HG02973 (cell line): Measurements from ENCODE around the gene MAPK6.
A peak's percentile ranks its signal among the peaks of the same experiment; 100 is the strongest.

ENCODE experiments used
- ATAC-seq: cut with Tn5 transposase; IDR thresholded peaks from one replicate; pipeline ENCODE4 v1.9.1; 2021; ENCODE audit warnings: moderate library complexity; ENCODE audit not compliant: unreplicated experiment

The MAPK6 gene

DNA sequence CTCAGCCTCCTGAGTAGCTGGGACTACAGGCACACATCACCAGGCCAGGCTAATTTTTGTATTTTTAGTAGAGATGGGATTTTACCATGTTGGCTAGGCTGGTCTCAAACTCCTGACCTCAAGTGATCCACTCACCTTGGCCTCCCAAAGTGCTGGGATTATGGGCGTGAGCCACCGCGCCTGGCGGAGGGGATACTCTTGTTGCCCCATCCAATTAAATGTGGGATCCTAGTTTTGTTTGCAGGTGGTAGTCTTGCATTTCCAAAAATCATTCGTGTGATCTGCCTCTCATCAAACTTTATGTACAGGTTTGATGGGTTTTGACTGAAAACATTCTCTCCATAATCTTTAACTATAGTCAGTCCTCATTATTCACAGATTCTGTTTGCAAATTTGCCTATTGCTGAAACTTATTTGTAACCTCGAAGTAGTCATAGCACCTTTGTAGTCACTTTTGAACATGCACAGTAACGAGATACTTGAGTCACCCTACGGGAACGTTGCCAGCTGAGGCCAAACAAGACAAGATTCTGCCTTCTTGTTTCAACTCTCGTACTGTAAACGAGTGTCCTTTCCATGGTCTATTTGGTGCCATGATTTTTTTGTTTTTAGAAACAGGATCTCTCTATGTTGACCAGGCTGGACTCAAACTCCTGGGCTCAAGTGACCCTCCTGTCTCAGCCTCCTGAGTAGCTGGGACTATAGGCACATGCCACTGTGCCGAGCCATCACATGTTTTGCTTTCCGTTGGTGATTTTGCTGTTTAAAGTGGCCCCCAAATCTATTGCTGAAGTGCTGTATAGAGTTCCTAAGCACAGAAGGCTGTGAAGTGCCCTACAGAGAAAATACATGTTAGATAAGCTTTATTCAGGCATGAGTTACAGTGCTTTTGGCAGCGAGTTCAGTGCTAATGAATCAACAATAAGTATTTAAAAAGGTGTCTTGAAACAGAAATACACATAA lies 8.1 kb upstream of the MAPK6 start:
- ATAC-seq = no peak

- ATAC-seq = no peak
These were observed 7.3 kb upstream of the MAPK6 start for GRCh38 chr15:52011711-52012144.

DNA sequence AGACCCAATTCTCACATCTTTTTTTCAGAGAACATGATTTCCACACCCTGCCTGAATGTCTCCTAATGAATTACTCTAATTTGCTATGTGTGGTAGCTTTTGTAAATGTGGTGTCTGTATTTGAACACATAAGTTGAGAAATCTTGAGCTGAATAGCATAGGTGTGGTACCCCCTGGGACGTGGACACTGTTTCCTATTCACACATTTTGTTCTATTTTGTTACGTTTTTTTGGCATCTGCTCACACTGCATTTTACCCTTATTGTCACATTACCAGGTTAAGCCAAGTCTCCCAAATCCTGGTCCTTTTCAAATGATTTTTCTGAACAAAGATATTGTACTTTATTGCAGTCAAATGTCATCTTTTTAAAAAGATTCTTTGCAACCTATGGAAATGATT lies 6.8 kb upstream of the MAPK6 start:
- no peak for ATAC-seq

DNA sequence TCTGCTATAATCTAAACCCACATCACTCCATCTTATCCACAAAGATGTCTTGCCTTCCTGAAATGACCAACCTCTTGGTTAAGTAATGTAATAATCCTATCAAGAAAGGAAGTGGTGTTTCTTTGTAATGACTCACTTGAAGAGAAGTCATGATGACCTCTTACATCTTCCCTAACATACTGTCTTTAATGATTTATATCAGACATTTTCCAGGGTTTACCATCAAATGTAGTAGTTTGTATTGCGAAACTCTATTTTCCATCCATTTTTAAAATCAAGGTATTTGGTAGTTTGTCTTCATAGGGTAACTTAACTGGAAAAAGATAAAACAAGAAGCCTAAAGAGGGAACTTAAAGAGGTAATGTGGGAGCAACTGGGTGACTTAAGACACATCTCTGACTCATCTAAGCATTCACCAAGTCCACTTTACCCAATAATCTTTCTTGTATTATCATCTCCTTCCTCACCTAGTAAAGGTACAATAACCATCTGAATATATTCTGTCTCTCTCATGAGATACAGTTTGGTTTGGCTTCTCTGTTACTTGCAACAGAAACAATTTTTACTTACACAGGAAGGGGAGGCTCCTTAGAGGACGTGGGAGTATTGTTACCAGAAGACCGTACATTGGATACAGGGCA lies 5.7 kb upstream of the MAPK6 start:
- peak; percentile 35 for ATAC-seq

DNA sequence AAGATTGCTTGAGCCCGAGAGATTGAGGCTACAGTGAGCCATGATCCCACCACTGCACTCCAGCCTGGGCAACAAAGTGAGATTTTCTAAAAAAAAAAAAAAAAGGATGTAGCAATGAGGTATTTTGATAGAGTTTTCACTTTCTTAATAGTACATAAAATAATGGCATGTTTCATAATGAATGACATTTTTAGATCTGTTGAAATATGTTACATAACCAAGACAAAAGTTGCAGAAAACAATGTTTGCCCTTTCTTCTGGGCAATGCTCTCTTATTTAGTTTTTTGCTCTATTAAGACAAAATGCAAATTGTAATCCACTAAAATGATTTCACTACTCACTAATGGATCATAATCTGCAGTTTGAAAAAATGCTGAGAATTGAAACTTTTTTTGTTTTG lies 4.4 kb upstream of the MAPK6 start:
- no peak for ATAC-seq

- ATAC-seq = no peak
These were observed 2.7 kb upstream of the MAPK6 start for GRCh38 chr15:52016316-52016715.

DNA sequence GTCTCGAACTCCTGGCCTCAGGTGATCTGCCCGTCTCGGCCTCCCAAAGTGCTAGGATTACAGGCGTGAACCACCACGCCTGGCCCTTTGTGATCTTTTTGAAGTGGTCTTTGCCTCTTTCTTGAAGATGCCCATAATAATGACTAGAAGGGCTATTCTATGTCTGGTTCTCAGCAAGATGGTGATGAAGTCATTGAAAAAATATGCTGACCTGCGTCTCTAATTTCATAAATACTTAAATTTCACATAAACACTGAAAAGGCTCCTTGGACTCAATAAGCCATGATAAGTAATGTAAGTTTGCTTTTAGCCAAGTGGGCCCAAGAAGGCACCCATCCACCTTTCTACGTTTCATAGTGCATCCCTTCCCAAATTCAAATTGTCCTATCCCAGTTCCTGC lies 775 bp upstream of the MAPK6 start:
- ATAC-seq = no peak

DNA sequence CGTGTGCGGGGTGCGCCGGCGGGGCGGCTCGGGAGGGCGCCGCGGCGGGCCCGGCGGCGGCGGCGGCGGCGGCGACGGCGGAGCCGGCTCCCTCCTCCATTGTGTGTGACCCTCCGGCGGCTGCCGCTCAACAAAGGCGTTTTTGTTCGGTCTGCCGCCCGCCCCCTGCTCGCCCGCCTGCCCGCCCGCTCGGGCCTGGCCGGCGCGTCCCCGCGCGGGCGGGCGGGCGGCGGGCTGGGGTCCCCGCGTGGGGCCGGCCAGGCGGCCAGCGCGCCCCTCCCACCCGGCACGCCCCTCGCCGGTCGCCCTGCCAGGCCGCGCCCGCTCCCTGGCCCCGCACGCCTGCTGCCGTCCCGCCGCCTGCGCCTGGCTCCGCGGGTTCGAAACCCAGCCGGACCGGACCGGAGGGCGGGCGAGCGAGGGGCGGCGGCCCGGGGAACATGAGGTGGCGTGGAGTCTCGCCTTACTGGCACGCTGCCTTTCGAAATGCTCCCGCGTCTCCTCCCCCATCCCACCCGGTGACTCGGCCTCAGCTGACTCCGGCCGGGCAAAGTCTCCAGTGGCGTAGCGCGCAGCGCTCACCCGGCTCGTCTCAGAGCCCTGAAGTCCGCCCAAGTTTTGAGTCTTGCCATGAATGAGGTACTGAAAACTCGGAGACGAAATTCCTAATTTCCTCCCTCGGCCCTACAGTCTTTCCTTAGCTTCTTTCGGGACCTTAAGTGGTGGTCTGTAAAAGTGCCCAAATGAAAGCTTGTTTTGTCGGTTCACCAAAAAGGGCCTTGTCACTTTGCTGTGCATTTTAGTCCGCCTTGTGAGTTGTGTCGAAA lies 588 bp downstream of the MAPK6 start:
- ATAC-seq = peak; percentile 43

DNA sequence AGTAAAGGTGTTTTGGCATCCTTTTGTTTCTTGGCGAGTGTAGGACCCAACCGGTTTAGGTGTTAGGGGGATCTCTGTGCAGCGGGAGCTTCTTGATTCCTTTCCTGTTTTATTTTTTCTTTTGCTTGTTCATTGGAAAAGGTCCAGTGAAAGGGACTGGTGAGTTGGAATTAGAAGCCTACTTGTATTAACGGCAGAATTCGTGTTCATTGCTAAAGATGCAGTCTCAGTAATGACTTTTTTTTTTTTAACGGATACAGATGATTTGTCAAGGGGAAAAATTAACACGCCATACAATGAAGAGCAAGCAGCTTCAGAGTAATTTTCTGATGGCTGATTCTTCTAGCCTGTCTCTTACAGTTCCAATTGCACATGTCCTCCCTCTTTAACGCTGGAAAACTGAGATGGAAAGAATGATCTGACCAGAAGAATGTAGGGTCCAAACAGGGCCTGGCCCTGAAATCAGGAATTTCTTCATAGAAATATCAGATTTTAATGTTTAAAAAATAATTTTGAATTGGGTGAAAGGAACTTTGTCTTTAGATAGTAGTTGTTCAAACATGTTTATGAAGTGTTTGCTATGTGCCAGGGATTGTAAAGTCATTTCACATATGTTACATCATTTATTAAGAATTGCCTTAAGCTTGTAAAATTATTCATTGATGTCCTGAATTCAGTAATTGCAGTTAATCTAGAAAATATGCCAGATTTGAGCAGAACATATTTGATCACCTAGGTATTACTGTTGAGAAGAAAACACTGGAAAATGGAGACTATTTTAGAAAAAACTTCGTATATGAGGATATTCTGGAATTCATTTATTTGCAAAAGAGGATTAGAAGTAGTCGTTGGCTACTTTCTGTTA lies 1.4 kb downstream of the MAPK6 start:
- no peak for ATAC-seq

- no peak for ATAC-seq
These were observed 2.2 kb downstream of the MAPK6 start for GRCh38 chr15:52021128-52021671.

DNA sequence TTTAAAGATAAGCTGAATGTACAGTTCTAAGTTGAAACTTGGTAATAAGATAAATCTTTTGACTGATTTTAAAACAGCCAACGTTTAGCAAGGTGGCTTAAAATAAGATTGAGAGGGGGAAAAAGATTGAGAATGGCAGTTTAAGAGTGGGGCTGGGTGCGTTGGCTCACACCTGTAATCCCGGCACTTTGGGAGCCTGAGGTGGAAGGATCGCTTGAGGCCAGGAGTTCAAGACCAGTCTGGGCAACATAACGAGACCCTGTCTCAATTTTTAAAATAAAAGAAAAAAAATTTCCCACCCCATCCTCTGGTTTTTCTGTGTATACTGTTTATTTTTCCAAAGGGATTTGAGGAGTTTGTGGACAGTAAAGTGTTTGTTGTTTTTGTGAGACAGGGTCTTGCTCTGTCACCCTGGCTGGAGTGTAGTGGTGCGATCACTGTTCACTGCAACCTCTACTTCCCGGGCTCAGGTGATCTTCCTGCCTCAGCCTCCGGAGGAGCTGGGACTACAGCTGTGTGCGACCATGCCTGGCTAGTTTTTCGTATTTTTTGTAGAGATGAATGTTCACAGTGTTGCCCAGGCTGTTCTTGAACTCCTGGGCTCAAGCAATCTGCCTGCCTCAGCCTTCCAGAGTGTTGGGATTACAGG lies 3.0 kb downstream of the MAPK6 start:
- ATAC-seq = no peak

GRCh38 chr15:52023169-52023922 lies 4.3 kb downstream of the MAPK6 start:
- ATAC-seq = no peak

DNA sequence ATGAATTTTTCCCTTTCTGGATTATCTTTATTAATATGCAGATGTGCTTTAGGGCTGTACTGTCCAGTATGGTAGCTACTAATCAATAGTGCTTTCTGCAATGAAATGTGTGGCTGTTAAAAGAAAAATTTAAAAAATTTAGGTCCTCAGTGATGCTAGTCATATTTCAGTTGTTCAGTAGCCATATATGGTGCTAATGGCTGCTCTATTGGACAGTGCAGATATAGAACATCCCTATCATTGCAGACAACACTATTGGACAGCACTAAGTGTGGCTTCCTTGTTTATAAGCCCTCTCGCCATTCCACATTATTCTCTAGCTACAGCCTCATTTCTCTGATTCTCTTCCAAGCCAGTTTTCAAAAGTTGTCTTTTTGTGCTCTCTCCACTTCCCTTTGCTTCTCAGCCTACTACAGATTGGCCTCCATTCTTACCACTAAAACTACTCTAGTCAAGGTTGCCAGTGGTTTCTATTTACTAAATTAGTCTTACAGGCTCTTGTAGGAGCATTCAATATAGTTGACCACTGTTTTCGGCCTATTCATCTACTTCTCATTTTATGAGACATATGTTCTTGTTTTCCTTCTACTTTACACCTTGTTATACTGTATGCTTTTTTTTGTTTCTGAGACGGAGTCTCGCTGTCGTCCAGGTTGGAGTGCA lies 9.5 kb downstream of the MAPK6 start:
- ATAC-seq = no peak

DNA sequence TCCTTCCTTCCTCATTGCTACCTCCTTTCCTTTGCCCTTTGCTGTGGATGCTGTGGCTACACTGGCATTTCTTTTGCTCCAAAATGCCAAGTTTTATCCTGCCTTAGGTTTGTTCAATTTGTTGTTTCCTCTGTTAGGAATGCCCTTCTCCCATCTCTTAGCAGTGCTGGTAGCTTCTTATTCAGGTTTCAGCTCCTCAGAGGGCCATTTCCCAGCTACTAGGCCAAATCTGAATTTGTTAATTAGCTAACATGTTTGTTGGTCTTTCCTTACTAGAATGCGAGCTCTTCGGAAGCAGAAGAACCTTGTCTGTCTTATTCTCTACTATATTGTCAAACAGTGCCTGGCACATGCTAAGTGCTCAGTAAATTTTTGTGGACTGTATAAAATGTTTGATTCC lies 11.0 kb downstream of the MAPK6 start:
- ATAC-seq = no peak

GRCh38 chr15:52031556-52031955 lies 12.5 kb downstream of the MAPK6 start:
- ATAC-seq = no peak

DNA sequence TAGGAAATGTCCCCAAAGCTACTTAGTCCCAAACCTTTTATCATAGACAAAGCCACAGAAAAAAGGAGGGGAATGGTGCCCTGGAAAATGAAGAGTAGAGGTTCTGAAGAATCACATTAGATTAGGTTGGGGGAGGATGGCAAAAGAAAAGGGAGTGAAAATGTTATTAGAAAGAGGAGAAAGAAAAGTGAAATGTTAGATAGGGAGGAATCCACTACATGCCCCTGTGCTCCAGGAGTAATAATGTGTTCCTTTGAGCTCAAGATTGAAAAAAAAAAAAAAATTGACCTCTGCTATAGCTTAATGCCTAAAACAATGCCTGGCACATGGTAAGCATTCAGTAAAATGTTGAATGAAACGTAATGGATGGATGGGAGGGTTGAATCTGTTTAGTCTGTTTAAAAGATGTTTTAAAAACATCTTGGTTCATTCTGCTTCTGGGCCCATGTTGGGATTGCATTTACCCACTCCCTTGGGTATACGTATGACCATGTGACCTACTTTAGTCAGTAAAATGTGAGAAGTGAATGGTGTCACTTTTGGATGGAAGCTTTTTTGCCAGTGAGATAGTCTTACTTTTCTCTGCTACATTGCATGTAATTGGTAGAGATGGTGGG lies 19.0 kb downstream of the MAPK6 start:
- no peak for ATAC-seq

GRCh38 chr15:52039925-52040781 lies 21.1 kb downstream of the MAPK6 start:
- ATAC-seq = no peak
